K562 (cell line): ENCODE measurements around the gene DAPK3. TPM values are rescaled to one million over a fixed set of nuclear protein-coding genes. Genes with fewer than 3 reads are reported as not detected.

ENCODE experiments used
- ATAC-seq: fragments of 200-7000 bp; cut with Tn5 transposase; 3 replicates; pipeline ENCODE4 v1.9.1; 2020; ENCODE audit warnings: moderate library complexity
- BruUV-seq: library from RNA; stranded (reverse); fragments of 400-500 nt; replicated peaks from 2 replicates; lab custom pipeline; 2021; lab: Mats Ljungman, UMichigan
- CTCF ChIA-PET: fragments of 300-600 bp; formaldehyde crosslinking; extraction: SDS; loops from one replicate; lab custom pipeline; 2021; ENCODE audit warnings: low intra/inter-chr PET ratio; lab: Yijun Ruan, JAX
- POLR2A ChIA-PET: fragments of 300-600, 350-650 bp; sonication (Branson Sonifier 250); formaldehyde crosslinking; extraction: SDS; loops from one replicate; lab custom pipeline; 2021; ENCODE audit warnings: antibody characterized with exemption, inconsistent platforms; lab: Yijun Ruan, JAX
- DNase-seq, 4 experiments: peaks; one replicate each; pipeline versions ENCODE4 v3.0.0 to v3.0.0-alpha.2; 2011 to 2018; ENCODE audit warnings: low spot score in 3 of 4, mixed read lengths in 3 of 4; ENCODE audit errors: extremely low read depth in 1 of 4
- FAIRE-seq: peaks from 2 replicates; lab custom pipeline; 2011; peaks lifted over from hg19 to GRCh38; lab: Jason Lieb, UNC
- H2AFZ ChIP-seq: 2 replicates; pipeline ENCODE4 v1.6.0; 2011; ENCODE audit warnings: low read depth, low read length, control low read depth, inconsistent platforms
- H3K27ac ChIP-seq: fragments of 200-600 bp; 3 replicates; pipeline ENCODE4 v1.8.0; 2011; ENCODE audit warnings: low read depth, mild to moderate bottlenecking, control low read depth, inconsistent platforms, low read length, moderate library complexity, mixed read lengths; ENCODE audit errors: extremely low read depth
- H3K27me3 ChIP-seq, 2 experiments: fragments of 300-600 bp in 1 of 2; 2 replicates in 1 of 2; 3 replicates in 1 of 2; pipeline versions ENCODE4 v1.6.0 to v1.8.0; 2011; ENCODE audit warnings: inconsistent platforms in 2 of 2, low read length in 2 of 2, mild to moderate bottlenecking in 1 of 2, mixed read lengths in 1 of 2, moderate library complexity in 1 of 2; ENCODE audit not compliant: control insufficient read depth in 2 of 2, insufficient read depth in 2 of 2
- H3K36me3 ChIP-seq: fragments of 300-600 bp; 3 replicates; pipeline ENCODE4 v1.8.0; 2011; ENCODE audit warnings: mild to moderate bottlenecking, low read length, inconsistent platforms; ENCODE audit not compliant: control insufficient read depth, insufficient read depth
- H3K4me1 ChIP-seq, 2 experiments: fragments of 200-600 bp in 1 of 2; replicated peaks in 1 of 2; 2 replicates in 1 of 2; 3 replicates in 1 of 2; pipeline versions ENCODE4 v1.5.1 to v1.8.0; 2011; ENCODE audit warnings: inconsistent platforms in 2 of 2, low read length in 2 of 2, mild to moderate bottlenecking in 1 of 2, mixed read lengths in 1 of 2, moderate library complexity in 1 of 2; ENCODE audit not compliant: control insufficient read depth in 2 of 2, insufficient read depth in 2 of 2
- H3K4me2 ChIP-seq: 2 replicates; pipeline ENCODE4 v1.6.1; 2011; ENCODE audit warnings: low read length, control low read depth, inconsistent platforms, mixed read lengths; ENCODE audit not compliant: insufficient read depth
- H3K4me3 ChIP-seq: fragments of 200-600 bp; sonication (generic), shearing (Covaris generic); 2 replicates; pipeline ENCODE4 v1.5.1; 2016; ENCODE audit warnings: control low read depth, inconsistent platforms
- H3K79me2 ChIP-seq: fragments of 200-600 bp; 3 replicates; pipeline ENCODE4 v1.8.0; 2011; ENCODE audit warnings: low read length, inconsistent platforms; ENCODE audit not compliant: control insufficient read depth, insufficient read depth
- H3K9ac ChIP-seq, 2 experiments: 2 replicates each; pipeline versions ENCODE4 v1.6.0 to v1.6.1; 2011; ENCODE audit warnings: low read depth in 2 of 2, low read length in 2 of 2, control low read depth in 1 of 2, inconsistent platforms in 1 of 2, mild to moderate bottlenecking in 1 of 2, mixed read lengths in 1 of 2; ENCODE audit not compliant: insufficient read depth in 1 of 2
- H3K9me1 ChIP-seq: one replicate; pipeline ENCODE4 v1.6.0; 2011; ENCODE audit warnings: inconsistent platforms, mild to moderate bottlenecking, low read length, moderate library complexity; ENCODE audit not compliant: control insufficient read depth, insufficient read depth
- H3K9me3 ChIP-seq: replicated peaks from 2 replicates; pipeline ENCODE4 v1.5.1; 2011; ENCODE audit warnings: low read depth, low read length, inconsistent platforms; ENCODE audit not compliant: control insufficient read depth, insufficient read depth
- H4K20me1 ChIP-seq: replicated peaks from 2 replicates; pipeline ENCODE4 v1.6.1; 2011; ENCODE audit warnings: low read length, inconsistent platforms, mixed read lengths; ENCODE audit not compliant: control insufficient read depth, insufficient read depth
- ATF3 ChIP-seq, 2 experiments: fragments of 450-650 bp in 1 of 2; sonication (generic) in 1 of 2; formaldehyde crosslinking in 1 of 2; IDR thresholded peaks in 1 of 2; conservative IDR thresholded peaks in 1 of 2; 2 replicates each; pipeline versions ENCODE4 v1.6.1 to v1.8.1; 2016 to 2023; ENCODE audit warnings: mild to moderate bottlenecking in 2 of 2, moderate library complexity in 2 of 2, inconsistent platforms in 1 of 2, missing genetic modification reagents in 1 of 2
- BDP1 ChIP-seq: IDR thresholded peaks from 3 replicates; pipeline ENCODE4 v1.6.1; 2011; ENCODE audit not compliant: insufficient read length, insufficient read depth
- CREBBP ChIP-seq: IDR thresholded peaks from one replicate; pipeline ENCODE4 v1.6.1; 2012; ENCODE audit warnings: low read depth, mild to moderate bottlenecking, control low read depth, inconsistent platforms, low read length
- DNMT1 ChIP-seq: fragments of 450-650 bp; IDR thresholded peaks from 2 replicates; pipeline ENCODE4 v1.6.1; 2016; ENCODE audit warnings: antibody characterized with exemption, mild to moderate bottlenecking
- HIVEP1 ChIP-seq: fragments of 250-450 bp; sonication (Bioruptor Pico); IDR thresholded peaks from 2 replicates; pipeline ENCODE4 v1.4.0; 2020; ENCODE audit warnings: mild to moderate bottlenecking
- JUND ChIP-seq, 2 experiments: IDR thresholded peaks; 2 replicates in 1 of 2; 3 replicates in 1 of 2; pipeline ENCODE4 v1.6.1; 2011; ENCODE audit warnings: borderline replicate concordance in 2 of 2, low read depth in 2 of 2, low read length in 2 of 2, improper control_type of control experiment in 1 of 2, missing biosample characterization in 1 of 2, missing genetic modification characterization in 1 of 2, missing genetic modification reagents in 1 of 2
- LEF1 ChIP-seq: fragments of 450-650 bp; IDR thresholded peaks from 2 replicates; pipeline ENCODE4 v1.6.1; 2016; ENCODE audit warnings: mild to moderate bottlenecking
- MCM3 ChIP-seq: fragments of 450-650 bp; IDR thresholded peaks from 2 replicates; pipeline ENCODE4 v1.6.1; 2016
- MEIS2 ChIP-seq: fragments of 450-650 bp; IDR thresholded peaks from 2 replicates; pipeline ENCODE4 v1.6.1; 2014; ENCODE audit warnings: mild to moderate bottlenecking; ENCODE audit not compliant: partially characterized antibody
- NONO ChIP-seq, 2 experiments: fragments of 200-400 bp in 1 of 2; fragments of 450-650 bp in 1 of 2; formaldehyde crosslinking in 1 of 2; IDR thresholded peaks; 2 replicates each; pipeline ENCODE4 v1.6.1; 2017; ENCODE audit warnings: low read depth in 2 of 2, mild to moderate bottlenecking in 2 of 2, moderate library complexity in 2 of 2, low read length in 1 of 2
- RBM14 ChIP-seq: fragments of 200-400 bp; formaldehyde crosslinking; IDR thresholded peaks from 2 replicates; pipeline ENCODE4 v1.6.1; 2018; ENCODE audit warnings: low read depth, mild to moderate bottlenecking, low read length, moderate library complexity, borderline replicate concordance; ENCODE audit not compliant: insufficient read depth
- SIRT6 ChIP-seq: IDR thresholded peaks from one replicate; pipeline ENCODE4 v1.6.1; 2012; ENCODE audit warnings: low read depth, mild to moderate bottlenecking, control low read depth, inconsistent platforms, low read length, moderate library complexity
- SMARCC2 ChIP-seq: fragments of 450-650 bp; IDR thresholded peaks from 2 replicates; pipeline ENCODE4 v1.6.1; 2017; ENCODE audit warnings: antibody characterized with exemption, moderate library complexity, mild to moderate bottlenecking, low read depth
- TCF15 ChIP-seq: fragments of 250-450 bp; sonication (Bioruptor Pico); IDR thresholded peaks from 2 replicates; pipeline ENCODE4 v1.8.0; 2022; ENCODE audit warnings: moderate library complexity, mild to moderate bottlenecking, inconsistent platforms
- TCF7 ChIP-seq: sonication (generic); IDR thresholded peaks from 2 replicates; pipeline ENCODE4 v1.6.1; 2016; ENCODE audit warnings: antibody characterized with exemption, borderline replicate concordance
- THRA ChIP-seq: fragments of 450-650 bp; IDR thresholded peaks from 2 replicates; pipeline ENCODE4 v1.6.1; 2017; ENCODE audit warnings: mild to moderate bottlenecking, moderate library complexity
- ZBTB34 ChIP-seq: fragments of 250-450 bp; sonication (Bioruptor Pico); IDR thresholded peaks from 2 replicates; pipeline ENCODE4 v1.8.0; 2021; ENCODE audit warnings: mild to moderate bottlenecking, moderate library complexity
- ZNF431 ChIP-seq: sonication (generic); formaldehyde crosslinking; IDR thresholded peaks from 2 replicates; pipeline ENCODE4 v1.8.0; 2022; ENCODE audit warnings: mild to moderate bottlenecking, missing genetic modification reagents
- ZNF785 ChIP-seq: fragments of 250-450 bp; sonication (Bioruptor Pico); IDR thresholded peaks from 2 replicates; pipeline ENCODE4 v1.4.0; 2020; ENCODE audit warnings: mild to moderate bottlenecking
- WGBS: fragments of 100-300 bp; shearing (Covaris generic); methylation state at CpG from one replicate; pipeline ENCODE4 v1.1.6; 2016; ENCODE audit warnings: low coverage, mixed read lengths; ENCODE audit not compliant: insufficient coverage; ENCODE audit errors: missing lambda C conversion rate; 5-methylcytosine and 5-hydroxymethylcytosine counted together
- in situ Hi-C: fragments of 300-500 bp; cut with MboI; formaldehyde crosslinking; loops from 4 replicates; pipeline ENCODE4 v1.15.0; 2018; ENCODE audit warnings: inconsistent platforms, mixed read lengths
- intact Hi-C: fragments of 100-400 bp; cut with micrococcal nuclease; formaldehyde crosslinking; loops from 2 replicates; pipeline ENCODE4 v1.14.2; 2022
- polyA plus RNA-seq, 8 experiments: library from polyadenylated mRNA; depleted of rRNA in 4 of 8; stranded (reverse) in 5 of 8; unstranded in 3 of 8; fragments of >200 nt; fragmentation: Nextera tagmentation in 2 of 8; fragmentation: Illumina TruSeq in 1 of 8; extraction: Ambion mirVana in 2 of 8; extraction: Trizol in 1 of 8; gene quantifications; 2 replicates each; pipeline versions ENCODE4 v1.2.1 to v1.2.3, GENCODE V29; 2011 to 2014; ENCODE audit warnings: inconsistent platforms in 1 of 8, missing spikeins in 1 of 8
- total RNA-seq, 7 experiments: library from RNA; depleted of rRNA in 6 of 7; stranded (reverse); fragments of >200 nt in 6 of 7; fragmentation: Illumina TruSeq in 2 of 7; extraction: Trizol in 2 of 7; gene quantifications; 2 replicates each; pipeline versions ENCODE4 v1.2.1 to v1.2.3, GENCODE V29; 2011 to 2021; ENCODE audit warnings: low replicate concordance in 1 of 7

DAPK3 gene
- total and polyA plus RNA-seq, 9 of the 15 experiments (the other 6 are each of a cell fraction or from before 2014, with no cell fraction given): 0.14 to 63.4 (median 25.0) TPM

GRCh38 chr19:3945838-3946237 lies 25.1 kb downstream of the DAPK3 start:
- Histone ChIP-seq H3K9ac (no peak overlapping the region), H3K4me3 (no peak overlapping the region), H3K27ac (no peak overlapping the region), H2AFZ (no peak overlapping the region), H3K4me1 (peaks cover 11 to 31% of the 10 kb centered on the region in 2 experiments), H3K36me3 (no peaks in the 10 kb centered on the region), H3K4me2 (no peak overlapping the region), H3K79me2 (no peaks in the 10 kb centered on the region), H4K20me1 (no peaks in the 10 kb centered on the region), H3K9me1 (no peaks in the 10 kb centered on the region), H3K9me3 (no peaks in the 10 kb centered on the region), H3K27me3 (no peaks in the 10 kb centered on the region)
- ATAC-seq: no peak
- BruUV-seq: no TSS peak
- no peak for FAIRE-seq
- intact Hi-C loops: no loop called here
- no peak for DNase-seq
- ChIA-PET CTCF (interaction anchor here (0.6 kb wide), 1 partner anchor 12 kb away, joined by 6 read pairs; no protein-coding TSS in a partner anchor), POLR2A (interaction anchor here (0.5 to 1.1 kb wide), 6 partner anchors 11 to 428 kb away, joined by 3 to 5 read pairs (median 3); partner anchors contain the start of gene EEF2)
- WGBS: 0% methylated on average over 2 of the region's 2 CpGs
- in situ Hi-C loops: no loop called here
- TF ChIP-seq DNMT1 (no peak), LEF1 (no peak), JUND (IDR thresholded peaks at IDR 0.05; ENCODE audit: borderline replicate concordance, low read depth, low read length) (peak; percentile 57; the same call in 1 of the 2 replicates), JUND (tag; IDR thresholded peaks at IDR 0.05; ENCODE audit: borderline replicate concordance, low read depth, low read length) (peak; percentile 30; the same call in 1 of the 3 replicates), ATF3 (IDR thresholded peaks at IDR 0.05) (peak; percentile 65), ATF3 (CRISPR knock-in tag; conservative IDR thresholded peaks at IDR 0.05) (no peak), TCF7 (no peak), MCM3 (no peak), TCF15 (CRISPR knock-in tag) (no peak), SMARCC2 (no peak), ZNF431 (CRISPR knock-in tag) (no peak), MEIS2 (no peak), HIVEP1 (CRISPR knock-in tag) (no peak), THRA (no peak), BDP1 (no peak), NONO (IDR thresholded peaks at IDR 0.05; ENCODE audit: low read depth in 2 of 2, low read length in 1 of 2) (no peak), SIRT6 (no peak), RBM14 (no peak), ZBTB34 (no peak), ZNF785 (CRISPR knock-in tag) (no peak), CREBBP (no peak)
